LoVo (cell line): Measurements from ENCODE around the gene CDKAL1.
A peak's percentile ranks its signal among the peaks of the same experiment; 100 is the strongest.

ENCODE experiments used
- DNase-seq: peaks from one replicate; pipeline ENCODE4 v3.0.0-alpha.2; 2016; ENCODE audit warnings: low spot score

The CDKAL1 gene

DNA sequence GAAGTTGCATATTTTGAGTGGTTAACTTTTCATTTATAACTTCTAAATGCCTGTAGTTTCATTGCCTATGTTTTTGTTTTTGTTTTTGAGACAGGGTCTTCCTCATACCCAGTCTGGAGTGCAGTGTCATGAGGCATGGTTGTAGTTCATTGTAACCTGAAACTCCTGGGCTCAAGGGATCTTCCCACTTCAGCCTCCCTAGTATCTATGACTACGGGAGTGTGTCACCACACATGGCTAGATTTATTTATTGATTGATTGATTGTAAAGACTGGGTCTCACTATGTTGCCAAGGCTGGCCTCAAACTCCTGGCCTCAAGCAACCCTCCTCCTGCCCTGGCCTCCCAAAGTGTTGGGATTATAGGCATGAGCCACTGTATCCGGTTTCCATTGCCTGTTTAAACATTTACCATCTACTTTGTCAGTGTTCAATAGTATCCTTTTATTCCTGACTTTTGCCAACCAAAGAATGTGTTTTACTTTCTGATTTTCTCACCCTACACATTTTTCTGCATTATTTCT, 144.6 kb downstream of the CDKAL1 start:
- no peak for DNase-seq

DNA sequence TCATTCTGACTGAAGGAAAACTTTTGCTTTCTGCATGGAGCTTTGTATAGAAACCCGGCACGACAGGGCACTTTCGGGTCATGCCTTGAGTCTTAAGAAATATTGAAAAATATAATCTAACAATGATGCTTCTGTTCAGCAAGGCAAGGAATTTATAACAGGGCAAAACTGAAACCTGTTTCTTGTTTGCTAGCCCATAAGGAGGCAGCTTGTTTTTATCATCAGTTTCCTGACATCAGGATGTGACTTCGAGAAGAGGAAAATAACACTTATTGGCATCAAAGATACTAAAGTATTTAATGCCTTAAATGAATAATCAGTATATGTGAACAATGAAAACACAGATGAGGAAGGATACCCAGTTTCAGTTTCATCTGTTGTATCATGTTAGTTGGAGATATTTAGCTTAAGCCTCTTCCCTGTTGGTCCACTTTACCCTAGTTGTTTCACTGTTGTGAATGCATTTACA, 146.5 kb downstream of the CDKAL1 start:
- no peak for DNase-seq

DNA sequence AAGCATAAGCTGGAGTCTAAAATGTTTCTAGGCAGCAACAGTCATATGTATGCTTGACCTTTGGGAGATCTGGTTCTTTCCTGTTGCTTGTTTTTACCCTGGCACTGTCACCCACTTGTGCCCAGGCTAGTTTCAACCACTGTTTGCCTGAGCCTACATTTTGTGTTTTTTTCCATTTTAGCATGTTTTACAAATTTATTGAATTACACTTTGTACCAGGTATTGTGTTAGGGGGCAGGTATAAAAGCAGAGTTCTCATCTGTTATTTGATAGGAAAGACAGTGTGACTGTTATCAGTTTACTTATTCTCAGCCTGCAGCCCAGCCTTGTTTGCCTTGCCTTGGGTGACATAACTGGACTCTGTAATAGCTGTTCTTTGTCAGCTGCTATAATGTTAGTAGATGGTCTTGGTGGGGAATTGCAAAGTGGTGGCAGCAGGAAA, 147.0 kb downstream of the CDKAL1 start:
- DNase-seq, result no peak

DNA sequence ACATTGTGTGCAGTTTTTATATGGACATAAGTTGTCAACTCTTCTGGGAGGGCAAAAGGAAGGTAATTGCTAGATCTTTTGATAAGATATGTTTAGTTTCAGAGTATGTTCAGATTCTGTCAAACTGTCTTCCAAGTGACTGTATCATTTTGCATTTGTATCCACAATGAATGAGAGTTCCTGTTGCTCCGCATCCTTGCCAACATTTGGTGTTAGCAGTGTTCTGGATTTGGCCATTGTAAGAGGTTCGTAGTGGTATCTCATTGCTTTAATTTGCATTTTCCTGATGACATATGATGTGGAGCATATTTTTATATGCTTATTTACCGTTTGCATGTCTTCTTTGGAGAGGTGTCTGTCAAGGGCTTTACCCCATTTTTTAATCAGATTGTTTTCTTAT, 150.2 kb downstream of the CDKAL1 start:
- no peak for DNase-seq

DNA sequence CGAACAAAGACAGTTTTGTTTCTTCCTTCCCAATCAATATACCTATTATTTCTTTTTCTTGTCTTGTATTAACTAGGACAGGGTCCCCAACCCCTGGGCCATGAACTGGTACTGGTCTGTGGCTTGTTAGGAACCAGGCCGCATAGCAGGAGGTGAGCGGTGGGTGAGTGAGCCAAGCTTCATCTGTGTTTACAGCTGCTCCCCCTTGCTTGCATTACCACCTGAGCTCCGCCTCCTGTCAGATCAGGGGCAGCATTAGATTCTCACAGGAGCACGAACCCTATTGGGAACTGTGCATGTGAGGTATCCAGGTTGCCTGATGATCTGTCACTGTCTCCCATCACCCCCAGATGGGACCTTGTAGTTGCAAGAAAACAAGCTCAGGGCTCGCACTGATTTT, 151.9 kb downstream of the CDKAL1 start:
- DNase-seq, result no peak

DNA sequence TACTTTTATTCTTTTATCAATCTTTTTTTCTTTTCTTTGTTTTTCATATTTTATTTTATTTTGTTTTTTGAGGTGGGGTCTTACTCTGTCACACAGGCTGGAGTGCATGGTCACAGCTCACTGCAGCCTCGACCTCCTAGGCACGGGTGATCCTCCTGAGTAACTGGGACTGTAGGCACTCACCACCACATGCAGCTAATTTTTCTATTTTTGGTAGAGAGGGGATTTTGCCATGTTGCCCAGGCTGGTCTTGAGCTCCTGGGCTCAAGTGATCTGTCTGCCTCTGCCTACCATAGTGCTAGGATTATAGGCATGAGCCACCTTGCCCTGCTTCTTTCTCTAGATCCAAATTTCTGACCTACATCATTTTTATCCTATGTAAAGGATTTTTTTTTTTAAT, 153.2 kb downstream of the CDKAL1 start:
- no peak for DNase-seq

DNA sequence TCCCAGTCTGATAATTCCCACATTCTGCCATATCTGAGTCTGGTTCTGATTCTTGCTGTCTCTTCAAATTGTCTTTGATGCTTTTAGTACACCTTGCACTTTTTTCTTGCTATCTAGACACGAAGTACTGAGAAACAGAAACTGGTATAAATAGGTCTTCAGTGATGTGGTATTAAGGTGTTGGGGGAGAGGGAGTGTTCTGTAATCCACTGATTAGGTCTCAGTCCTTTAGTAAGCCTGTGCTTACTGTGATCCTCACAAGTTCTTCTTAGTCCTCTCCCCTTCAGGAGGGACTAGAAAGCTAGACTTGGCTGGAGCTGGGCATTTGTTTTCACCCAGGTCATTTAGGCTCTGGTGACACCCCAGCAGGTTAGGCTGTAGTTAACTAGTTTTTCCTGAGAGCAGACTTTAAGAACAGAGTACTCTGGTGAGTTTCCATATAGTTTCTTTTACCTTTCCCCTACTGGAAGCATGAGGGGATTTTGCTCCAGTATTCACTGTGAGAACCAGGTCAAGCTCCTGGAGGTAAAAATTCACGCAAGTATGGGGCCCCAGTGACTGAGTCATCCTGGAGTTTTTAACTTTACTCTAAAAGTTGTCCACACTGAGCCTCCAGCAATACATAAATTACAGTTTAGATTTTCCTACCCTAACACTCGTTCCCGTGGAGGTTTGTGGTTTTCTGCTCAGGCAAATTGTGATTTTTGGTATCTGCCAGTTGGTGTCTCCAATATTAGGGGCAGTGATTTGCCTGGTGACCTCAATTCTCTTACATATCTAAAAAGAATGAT, 154.6 kb downstream of the CDKAL1 start:
- DNase-seq, result no peak

DNA sequence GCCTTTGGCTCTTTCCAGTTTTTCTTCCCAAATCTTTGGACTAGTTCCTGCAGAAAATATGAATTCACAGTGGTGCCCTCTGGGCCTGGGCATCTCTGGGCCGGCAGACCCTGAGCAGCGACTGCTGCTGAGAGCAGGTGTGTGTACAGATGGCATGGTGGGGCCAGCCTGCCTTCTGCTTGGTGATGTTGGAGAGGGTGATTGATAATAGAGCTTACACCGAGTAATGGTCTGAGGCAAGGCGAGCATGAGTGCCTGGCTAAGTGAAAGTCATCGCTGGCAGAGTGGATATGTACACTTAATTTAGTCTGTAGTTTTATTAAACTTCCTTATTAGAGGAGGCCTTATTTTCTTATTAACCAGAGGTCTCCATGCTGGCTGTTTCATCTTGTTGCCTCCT, 156.9 kb downstream of the CDKAL1 start:
- DNase-seq, result no peak

DNA sequence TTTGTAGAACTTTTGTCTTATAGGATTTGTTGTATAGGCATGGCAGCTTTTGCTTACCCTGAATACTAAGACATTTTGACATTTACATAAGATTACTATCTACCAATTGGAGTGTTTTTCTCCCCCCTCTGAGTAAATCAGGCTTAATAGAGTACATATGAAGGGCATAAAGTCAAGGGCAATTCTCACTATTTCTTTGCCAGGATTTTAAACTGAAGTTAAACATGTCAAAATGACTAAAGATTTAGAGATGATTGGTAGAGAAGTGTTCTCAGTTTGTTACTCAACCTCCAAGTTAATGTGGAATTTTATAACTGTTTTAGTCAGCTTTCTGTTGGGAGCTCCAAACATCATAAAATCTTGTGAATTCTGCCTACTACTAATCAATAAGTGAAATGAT, 157.8 kb downstream of the CDKAL1 start:
- no peak for DNase-seq

DNA sequence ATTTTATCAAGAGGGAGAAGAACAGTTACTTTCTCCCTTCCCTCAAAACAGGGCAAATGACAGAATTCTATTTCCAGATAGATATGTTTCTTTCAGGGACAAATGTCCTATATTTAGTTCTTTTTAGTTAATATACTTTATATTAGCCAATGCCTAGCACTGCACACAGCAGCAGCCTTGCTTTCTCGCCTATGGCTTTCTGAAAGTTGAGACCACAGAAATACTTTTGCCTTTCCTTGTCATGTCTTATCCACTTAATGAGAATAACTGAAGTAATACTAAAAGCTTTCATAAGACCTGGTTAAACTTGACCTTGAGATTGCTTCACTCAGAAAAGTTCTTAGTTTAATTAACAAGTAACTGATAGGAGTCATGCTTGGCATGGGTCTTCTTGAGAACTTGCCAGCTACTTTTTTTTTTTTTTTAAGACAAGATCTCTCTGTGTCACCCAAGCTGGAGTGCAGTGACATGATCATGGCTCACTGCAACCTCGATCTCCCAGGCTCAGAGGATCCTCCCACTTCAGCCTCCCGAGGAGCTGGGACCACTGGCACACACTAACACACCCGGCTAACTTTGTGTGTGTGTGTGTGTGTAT, 159.3 kb downstream of the CDKAL1 start:
- peak; percentile 8 for DNase-seq

DNA sequence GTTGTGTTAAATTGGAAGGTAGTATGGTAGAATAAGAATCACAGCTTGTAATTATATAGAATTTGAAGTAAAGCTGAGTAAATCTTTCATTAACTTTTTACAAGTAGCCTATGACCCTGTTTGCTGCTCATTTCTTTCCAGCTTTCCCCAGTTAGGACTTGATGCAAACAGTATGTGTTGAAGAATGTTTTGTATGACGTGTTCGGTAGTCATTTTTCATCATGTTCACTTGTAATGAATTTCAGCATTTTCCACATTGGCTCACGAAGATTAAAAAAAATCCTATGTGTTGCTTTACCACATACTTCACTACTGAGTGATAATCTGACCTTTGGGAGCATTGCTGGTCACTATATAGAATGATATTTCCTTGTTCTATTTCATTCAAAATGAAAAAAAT, 162.4 kb downstream of the CDKAL1 start:
- no peak for DNase-seq

DNA sequence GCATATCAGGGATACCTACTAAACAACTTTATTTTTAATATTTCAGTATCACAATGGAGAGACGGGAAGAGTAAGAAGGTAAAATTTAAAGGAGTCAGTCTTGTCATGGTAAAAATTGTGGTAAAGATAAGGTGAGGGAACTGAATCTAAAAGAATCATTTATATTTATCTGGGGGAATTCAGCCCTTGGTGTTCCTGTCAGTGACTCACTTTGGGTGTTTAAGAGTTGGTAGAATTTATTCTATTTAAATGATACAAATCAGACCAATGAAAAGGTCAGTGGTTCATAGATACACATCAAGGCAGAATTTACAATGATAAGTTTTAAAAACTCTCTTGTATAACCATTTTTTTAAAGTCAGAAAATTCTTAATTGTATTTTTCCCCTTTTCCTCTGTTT, 164.4 kb downstream of the CDKAL1 start:
- DNase-seq, result no peak

DNA sequence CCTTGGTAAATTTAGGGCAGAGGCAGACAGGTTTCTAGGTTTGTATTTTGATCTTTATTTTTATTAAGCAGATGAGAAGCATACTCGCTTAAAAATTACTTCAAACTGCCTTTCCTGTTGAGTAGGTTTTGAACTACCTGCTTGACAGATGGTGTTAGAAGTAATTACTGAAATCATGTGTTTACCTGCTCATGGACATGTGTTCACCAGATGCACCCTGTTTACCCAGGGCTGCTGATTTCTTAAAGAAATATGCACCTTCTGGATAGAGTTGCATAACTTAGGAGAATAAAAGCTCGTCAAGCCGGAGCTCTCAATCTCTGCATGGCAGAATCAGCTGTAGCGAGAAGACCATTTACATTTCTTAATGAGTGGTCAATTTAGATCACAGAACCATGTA, 165.1 kb downstream of the CDKAL1 start:
- DNase-seq, result no peak

DNA sequence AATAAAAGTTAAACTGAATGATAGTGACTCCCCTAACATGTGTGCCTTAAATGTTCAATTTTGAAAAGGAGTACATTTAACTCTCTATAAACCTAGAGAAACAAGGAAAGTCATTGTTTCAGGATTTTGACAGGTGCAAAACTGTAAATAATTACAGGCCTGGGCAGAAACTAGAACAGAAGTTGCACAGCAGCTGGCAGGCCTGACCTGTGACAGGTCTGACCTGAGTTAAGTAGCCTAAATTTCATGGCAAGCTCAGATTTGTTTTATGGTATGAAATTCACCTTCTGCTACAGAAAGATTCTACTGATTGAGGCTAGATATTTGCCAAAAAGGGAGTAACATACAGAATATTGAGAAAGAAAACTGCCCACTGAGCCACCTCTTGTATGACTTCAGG, 166.1 kb downstream of the CDKAL1 start:
- no peak for DNase-seq

DNA sequence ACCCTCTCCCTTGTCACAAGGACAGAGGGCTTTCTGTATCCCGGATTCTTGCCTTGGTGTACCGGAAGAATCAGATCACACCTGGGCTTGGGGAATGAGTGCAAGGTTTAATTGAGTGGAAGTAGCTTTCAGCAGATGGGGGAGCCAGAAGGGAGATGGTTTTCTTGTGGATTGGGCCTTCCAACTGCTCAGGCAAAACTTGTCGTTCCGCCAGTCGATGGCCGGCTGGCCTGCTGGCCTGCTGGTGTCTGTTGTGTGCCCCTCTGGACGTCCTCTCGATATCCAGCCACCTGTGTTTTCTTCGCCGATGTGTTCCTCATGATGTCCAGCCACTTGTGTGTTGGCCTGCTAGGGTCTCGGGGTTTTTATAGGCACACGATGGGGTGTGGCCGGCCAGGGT, 168.1 kb downstream of the CDKAL1 start:
- DNase-seq, result no peak

DNA sequence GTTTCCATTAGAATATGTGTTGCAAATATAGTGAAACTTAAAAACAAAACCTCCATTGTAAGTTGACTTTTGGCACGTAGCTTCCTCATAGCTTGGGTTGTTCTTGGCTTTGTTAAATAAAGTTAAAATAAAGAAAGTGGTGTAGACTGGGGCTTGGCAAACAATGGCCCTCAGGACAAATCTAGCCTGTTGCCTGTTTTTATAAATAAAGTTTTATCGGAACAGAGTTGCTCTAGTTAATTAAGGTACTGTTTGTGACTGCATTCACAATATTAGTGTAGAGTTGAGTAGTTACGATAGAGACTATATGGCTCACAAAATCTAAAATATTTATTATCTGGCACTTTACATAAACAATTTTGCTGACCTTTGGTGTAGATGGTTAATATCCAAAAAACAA, 168.8 kb downstream of the CDKAL1 start:
- no peak for DNase-seq

DNA sequence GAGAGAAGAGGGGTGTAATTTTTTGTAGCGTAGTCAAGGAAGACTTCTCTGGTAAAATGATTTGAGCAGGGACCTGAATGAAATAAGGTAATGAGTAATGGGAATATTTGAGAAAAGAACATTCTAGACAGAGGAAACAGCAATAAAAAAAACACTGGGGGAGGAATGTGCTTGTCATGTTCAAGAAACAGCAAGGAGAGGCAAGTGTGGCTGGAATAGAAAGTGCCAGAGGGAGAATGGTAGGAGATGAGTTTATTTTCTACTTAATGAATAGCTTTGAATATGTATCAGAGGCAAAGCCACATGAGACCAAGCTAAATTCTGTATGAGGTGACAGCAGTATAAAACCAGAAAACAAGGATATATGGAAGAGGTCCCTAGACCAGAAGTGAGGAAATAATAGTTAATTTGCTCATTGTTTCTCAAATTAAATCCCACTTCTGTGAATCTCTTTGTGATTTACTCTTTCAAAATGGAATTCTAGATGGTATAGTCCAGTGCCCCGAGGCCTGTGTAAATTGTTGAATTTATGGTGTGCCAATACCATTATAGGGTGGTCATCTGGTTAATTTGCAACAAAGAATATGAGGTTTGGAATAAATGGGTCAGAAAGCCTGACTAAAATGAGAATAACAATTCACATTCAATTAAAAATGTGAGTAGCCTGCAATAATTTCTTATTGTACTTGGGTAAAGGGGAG, 170.2 kb downstream of the CDKAL1 start:
- DNase-seq, result no peak

DNA sequence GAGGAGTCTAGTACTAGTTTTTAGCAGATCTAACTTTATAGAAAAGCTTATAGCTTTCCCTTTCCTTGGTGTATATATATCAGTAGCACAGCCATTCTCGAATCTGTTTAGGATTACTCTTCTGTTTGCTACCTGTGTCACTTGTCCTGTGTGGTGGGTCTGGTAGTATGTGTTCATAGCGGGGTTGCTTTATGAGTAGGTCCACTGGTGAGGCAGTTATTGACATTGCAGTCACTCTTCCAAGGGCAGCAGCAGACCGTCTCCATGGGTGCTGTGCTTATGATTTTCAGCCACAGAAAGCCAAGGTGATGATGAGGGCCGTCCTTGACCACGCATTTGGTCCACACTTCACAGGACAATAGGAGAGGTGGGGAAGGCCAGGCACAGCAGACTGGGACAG, 171.5 kb downstream of the CDKAL1 start:
- DNase-seq, result no peak

DNA sequence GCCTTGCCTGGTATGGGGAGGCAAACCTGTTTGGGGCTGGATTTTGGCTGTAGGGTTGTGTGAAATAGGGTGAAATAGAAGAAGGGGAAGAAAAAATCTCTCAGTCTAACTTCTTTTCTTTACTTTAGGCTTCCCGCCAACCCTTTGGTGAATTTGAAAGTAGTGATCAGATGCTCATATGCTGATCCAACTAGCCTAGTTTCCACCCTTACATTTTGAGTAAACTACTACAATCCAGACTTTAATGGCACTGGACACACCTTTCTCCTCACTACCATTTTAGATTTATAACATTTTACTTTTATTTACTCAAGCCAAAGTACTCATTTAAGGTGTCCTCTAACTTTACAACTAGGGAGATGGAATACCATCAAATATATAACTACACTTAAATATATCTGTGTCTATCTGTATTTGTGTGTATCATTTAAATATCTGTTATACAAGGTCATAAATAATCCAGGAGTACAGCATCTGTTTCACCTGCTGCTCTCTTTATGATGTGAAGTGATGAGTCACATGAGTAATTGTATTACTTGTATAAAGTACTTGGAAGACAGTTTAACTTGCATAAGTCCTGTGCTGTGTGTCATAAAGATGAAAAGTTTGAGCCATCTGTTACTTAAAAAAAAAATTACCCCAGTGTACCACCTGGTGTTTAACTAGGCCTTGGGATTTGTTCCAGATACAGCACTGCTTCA, 172.1 kb downstream of the CDKAL1 start:
- peak; percentile 76 for DNase-seq

DNA sequence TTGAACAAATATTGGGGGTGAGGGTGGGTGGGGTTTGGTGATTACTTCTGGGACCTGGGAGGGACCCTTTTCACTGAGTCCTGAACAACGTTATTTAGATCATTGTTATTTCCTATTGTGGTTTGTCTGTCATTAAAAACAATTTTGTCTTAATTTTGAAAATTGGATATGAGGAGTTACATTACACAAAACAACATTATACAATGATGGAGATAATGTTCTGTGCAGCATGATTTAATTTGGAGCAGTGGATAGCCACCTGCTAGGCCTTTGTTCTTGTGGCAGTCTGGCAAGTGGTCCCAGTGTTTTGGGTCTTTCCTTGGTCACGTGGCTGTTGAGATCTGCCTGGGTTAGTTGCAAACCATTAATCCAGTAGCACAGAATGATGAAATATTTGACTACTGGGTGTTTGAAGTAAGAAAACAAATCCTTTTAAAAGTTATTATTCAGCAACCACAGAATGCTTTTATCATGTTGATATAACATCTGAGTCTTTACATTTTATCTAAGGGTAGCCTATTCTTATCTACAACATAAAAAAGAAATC, 172.8 kb downstream of the CDKAL1 start:
- peak; percentile 36 for DNase-seq

DNA sequence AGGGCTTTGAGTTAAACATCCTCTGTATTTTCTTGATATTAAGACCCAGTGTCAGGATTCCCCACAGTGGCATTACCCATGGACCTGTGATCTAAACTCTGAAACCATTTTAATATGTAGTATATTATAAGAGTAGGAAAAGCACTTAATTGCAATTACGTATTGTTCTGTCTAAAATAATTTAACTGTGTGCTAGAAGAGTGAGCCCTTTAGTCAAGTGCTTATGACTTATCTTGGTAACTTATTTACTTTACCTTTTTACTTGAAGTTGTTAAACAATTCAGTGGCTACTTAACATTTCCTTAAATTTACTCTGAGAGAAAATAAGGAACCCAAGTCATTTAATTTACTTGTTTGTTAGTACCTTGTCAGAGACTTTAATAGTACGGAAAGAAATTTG, 173.6 kb downstream of the CDKAL1 start:
- DNase-seq, result no peak
